ENCODE data around the gene ZNF556.
"Not testable (repeated sequence)": the region's sequence is repeated elsewhere in the genome, so short reads cannot be mapped to it uniquely, and the experiment has no call there.

The ZNF556 gene

DNA sequence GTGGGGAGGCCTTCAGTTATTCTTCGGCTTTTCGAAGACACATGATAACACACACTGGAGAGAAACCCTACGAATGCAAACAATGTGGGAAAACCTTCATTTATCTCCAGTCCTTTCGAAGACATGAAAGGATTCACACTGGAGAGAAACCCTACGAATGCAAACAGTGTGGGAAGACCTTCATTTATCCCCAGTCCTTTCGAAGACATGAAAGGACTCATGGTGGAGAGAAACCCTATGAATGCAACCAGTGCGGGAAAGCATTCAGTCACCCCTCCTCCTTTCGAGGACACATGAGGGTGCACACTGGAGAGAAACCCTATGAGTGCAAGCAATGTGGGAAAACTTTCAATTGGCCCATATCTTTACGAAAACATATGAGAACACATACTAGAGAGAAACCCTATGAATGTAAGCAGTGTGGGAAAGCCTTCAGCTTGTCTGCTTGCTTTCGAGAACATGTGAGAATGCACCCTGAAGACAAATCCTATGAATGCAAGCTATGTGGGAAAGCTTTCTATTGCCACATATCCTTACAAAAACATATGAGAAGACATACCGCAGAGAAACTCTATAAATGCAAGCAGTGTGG, 14.0 kb upstream of the ZNF556 start:
- DNase-seq (ENCODE audit: low read depth in 2 of 2): no peak

DNA sequence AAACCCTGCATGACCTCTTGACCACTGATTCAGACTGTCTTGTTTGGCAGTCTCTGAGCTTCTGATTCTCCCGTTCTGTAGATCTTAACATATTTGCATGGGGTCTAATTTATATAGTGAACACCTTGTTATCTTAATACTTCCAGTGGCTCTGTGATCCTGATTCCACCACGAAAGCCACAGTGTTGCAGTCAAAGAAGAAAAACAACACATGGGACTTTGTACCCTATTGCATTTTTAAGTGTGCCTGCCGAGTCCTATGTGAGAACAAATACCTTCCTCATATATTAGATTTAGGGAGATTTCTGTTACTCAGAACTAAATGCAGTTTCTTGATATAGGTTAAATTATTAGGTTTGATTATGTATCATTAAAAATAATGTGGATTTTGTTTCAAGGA, 12.3 kb upstream of the ZNF556 start:
- no peak for DNase-seq (ENCODE audit: low read depth in 2 of 2)

GRCh38 chr19:2856457-2857050, 10.6 kb upstream of the ZNF556 start:
- no peak for DNase-seq (ENCODE audit: low read depth in 2 of 2)

GRCh38 chr19:2858864-2859263, 8.3 kb upstream of the ZNF556 start:
- DNase-seq (ENCODE audit: low read depth in 2 of 2): no peak

- DNase-seq (ENCODE audit: low read depth in 2 of 2): no peak
Measured at GRCh38 chr19:2863816-2864215, 3.3 kb upstream of the ZNF556 start.

GRCh38 chr19:2865334-2866100, 1.6 kb upstream of the ZNF556 start:
- no peak for DNase-seq (ENCODE audit: low read depth in 2 of 2)

GRCh38 chr19:2866495-2867024, 575 bp upstream of the ZNF556 start:
- no peak for DNase-seq (ENCODE audit: low read depth in 2 of 2)

DNA sequence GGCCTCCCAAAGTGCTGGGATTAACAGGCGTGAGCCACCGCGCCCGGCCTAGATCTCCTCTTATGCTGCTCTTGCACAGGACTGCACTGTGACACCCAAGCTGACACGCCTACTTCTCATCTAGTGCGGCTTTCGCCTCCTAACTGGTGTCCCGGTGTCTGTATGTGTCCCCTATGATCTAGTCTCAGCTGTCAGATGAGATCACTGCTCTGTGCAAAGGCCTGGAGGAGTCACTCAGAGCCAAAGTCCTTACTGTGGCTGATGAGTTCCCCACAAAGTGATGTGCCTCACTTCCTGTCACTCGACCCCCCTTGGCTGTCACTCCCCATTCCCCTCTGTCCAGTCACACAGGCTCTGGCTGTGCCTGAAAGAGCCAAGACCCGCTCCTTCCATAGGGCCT, 2.5 kb downstream of the ZNF556 start:
- DNase-seq (ENCODE audit: low read depth in 2 of 2): no peak

- not testable (repeated sequence) for DNase-seq (ENCODE audit: low read depth in 2 of 2)
Measured at GRCh38 chr19:2872175-2872574, 5.0 kb downstream of the ZNF556 start.

- DNase-seq (ENCODE audit: low read depth in 2 of 2): no peak
Measured at GRCh38 chr19:2877398-2878331, 10.5 kb downstream of the ZNF556 start.

- no peak for DNase-seq (ENCODE audit: low read depth in 2 of 2)
Measured at GRCh38 chr19:2883686-2884439, 16.7 kb downstream of the ZNF556 start.

DNA sequence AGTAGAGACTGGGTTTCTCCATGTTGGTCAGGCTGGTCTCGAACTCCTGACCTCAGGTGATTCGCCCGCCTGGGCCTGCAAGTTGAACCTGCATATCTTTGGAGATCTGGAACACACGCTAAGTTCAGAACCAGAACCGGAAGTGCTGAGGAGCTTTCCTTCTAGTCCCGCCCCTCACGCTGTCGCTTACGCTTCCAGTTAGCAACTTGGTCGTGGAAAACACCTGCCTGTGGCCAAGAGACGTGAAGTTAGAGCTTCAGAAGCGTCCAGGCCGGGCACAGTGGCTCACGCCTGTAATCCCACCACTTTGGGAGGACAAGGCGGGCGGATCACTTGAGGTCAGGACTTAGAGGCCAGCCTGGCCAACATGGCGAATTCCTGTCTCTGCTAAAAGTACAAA, 18.6 kb downstream of the ZNF556 start:
- DNase-seq (ENCODE audit: low read depth in 2 of 2): no peak

- DNase-seq (ENCODE audit: low read depth in 2 of 2): no peak
Measured at GRCh38 chr19:2887391-2887914, 20.3 kb downstream of the ZNF556 start.

DNA sequence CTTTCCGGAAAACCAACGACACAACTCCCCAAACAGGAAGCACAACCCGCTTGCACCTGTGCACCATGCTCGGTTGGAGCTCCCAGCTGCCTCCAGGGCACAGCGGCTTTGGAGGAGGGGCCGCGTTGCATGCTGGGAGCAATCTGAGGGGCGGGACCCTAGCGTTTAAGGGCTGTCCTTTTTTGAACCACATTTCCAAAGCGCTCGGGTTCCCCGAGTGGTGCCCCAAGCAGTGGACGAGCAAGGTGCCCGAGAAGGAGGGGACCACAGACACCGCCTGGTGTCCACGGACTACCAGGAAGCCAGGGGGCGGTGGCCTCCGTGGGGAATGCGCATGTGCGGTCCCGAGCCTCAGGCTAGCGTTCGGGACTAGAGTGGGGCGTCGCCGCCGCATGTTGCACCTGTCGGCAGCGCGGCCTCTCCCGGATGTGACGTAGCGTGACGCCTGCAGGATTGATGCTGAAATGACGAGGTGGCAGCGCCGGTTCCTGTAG, 21.6 kb downstream of the ZNF556 start:
- DNase-seq (ENCODE audit: low read depth in 2 of 2): no peak

GRCh38 chr19:2890531-2890930, 23.4 kb downstream of the ZNF556 start:
- DNase-seq (ENCODE audit: low read depth in 2 of 2): not testable (repeated sequence)

- no peak for DNase-seq (ENCODE audit: low read depth in 2 of 2)
Measured at GRCh38 chr19:2896694-2897093, 29.6 kb downstream of the ZNF556 start.

- DNase-seq (ENCODE audit: low read depth in 2 of 2): peak; percentile 94 to 95
Measured at GRCh38 chr19:2900296-2901252, 33.4 kb downstream of the ZNF556 start, which contains the start of gene ZNF57. TSS of gene ZNF57 (plus strand) at chr19:2900928. CDS start at chr19:2901046, 118 bp downstream.

DNA sequence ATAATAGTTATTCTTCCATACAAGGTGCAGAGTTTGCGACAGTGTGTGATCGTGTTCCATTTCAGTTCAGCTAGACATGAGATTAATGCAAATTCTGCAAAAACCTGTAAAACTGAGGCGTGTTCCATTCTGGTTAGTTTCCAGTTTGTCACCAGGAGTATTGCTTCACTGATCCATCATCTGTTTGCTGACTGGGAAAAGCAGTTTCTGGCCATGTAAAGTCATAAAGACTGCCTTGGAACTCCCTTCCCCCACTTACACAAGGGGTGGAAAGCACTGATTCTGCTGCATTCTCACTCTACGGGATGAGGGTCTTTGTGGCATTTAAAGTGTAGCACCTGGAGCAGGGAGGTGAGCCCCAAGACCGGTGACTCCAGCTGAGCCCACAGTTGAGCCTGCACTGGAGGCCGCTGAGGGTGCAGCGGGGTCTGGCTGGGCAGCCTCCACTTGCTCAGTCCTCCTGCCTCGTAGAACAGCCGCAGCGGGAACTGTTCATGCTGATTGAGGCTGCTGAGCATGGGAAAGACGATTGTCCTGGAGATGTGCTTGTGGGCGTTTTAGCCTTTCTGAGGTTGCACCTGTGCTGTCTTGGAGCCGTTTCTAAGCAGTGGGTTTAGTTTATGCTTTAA, 35.6 kb downstream of the ZNF556 start:
- DNase-seq (ENCODE audit: low read depth in 2 of 2): no peak

DNA sequence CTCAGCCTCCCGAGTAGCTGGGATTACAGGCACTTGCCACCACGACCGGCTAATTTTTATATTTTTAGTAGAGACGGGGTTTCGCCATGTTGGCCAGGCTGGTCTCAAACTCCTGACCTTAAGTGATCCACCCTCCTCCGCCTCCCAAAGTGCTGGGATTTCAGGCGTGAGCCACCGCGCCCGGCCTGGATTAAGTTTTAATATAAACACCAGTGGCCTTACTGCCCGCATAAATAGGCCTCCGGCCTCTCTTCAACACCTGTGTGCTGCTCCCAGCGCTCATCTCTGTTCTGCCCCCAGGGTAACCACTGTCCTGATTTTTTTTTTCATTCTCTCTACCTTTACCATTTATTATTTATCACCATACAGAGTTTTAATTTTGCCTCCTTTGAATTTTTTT, 36.2 kb downstream of the ZNF556 start:
- DNase-seq (ENCODE audit: low read depth in 2 of 2): not testable (repeated sequence)
